GM23248 (cell line): ENCODE measurements around the gene ZCCHC17. TPM values are rescaled to one million over a fixed set of nuclear protein-coding genes. Genes with fewer than 3 reads are reported as not detected.

Source experiments
- DNase-seq: peaks from one replicate; pipeline ENCODE4 v3.0.0-alpha.2; 2015
- H2AFZ ChIP-seq: fragments of 200-600 bp; sonication (generic); 2 replicates; pipeline ENCODE4 v1.6.1; 2016; ENCODE audit warnings: antibody characterized with exemption
- H3F3A ChIP-seq: fragments of 200-600 bp; sonication (generic); 2 replicates; pipeline ENCODE4 v1.6.1; 2016; ENCODE audit warnings: mild to moderate bottlenecking, antibody characterized with exemption, mixed run types; ENCODE audit not compliant: insufficient read depth
- H3K27ac ChIP-seq: fragments of 200-600 bp; sonication (generic); 2 replicates; pipeline ENCODE4 v1.5.1; 2016; ENCODE audit warnings: mild to moderate bottlenecking
- H3K27me3 ChIP-seq: fragments of 200-600 bp; sonication (generic); replicated peaks from 2 replicates; pipeline ENCODE4 v1.6.1; 2016; ENCODE audit warnings: mild to moderate bottlenecking; ENCODE audit not compliant: insufficient read depth
- H3K36me3 ChIP-seq: fragments of 200-600 bp; sonication (generic); 2 replicates; pipeline ENCODE4 v1.6.1; 2016; ENCODE audit warnings: low read depth, mild to moderate bottlenecking
- H3K4me1 ChIP-seq: fragments of 200-600 bp; sonication (generic); 2 replicates; pipeline ENCODE4 v1.6.1; 2016; ENCODE audit warnings: mild to moderate bottlenecking; ENCODE audit not compliant: insufficient read depth
- H3K4me2 ChIP-seq: fragments of 200-600 bp; sonication (generic); one replicate; pipeline ENCODE4 v1.6.1; 2016; ENCODE audit warnings: mild to moderate bottlenecking; ENCODE audit not compliant: unreplicated experiment
- H3K4me3 ChIP-seq: fragments of 200-600 bp; sonication (generic); 2 replicates; pipeline ENCODE4 v1.5.1; 2016; ENCODE audit warnings: mild to moderate bottlenecking
- H3K79me2 ChIP-seq: fragments of 200-600 bp; sonication (generic); 2 replicates; pipeline ENCODE4 v1.6.1; 2016; ENCODE audit warnings: mild to moderate bottlenecking; ENCODE audit not compliant: insufficient read depth
- H3K9ac ChIP-seq: fragments of 200-600 bp; sonication (generic); 2 replicates; pipeline ENCODE4 v1.6.1; 2016; ENCODE audit warnings: mild to moderate bottlenecking
- H3K9me2 ChIP-seq: fragments of 200-600 bp; sonication (generic); 2 replicates; pipeline ENCODE4 v1.6.1; 2016; ENCODE audit warnings: mixed run types, mild to moderate bottlenecking, moderate library complexity; ENCODE audit not compliant: insufficient read depth
- H3K9me3 ChIP-seq: fragments of 200-600 bp; sonication (generic); one replicate; pipeline ENCODE4 v1.6.1; 2017; ENCODE audit warnings: low read depth
- H4K20me1 ChIP-seq: fragments of 200-600 bp; sonication (generic); 2 replicates; pipeline ENCODE4 v1.6.0; 2016; ENCODE audit not compliant: insufficient read depth
- EZH2 ChIP-seq: fragments of 200-600 bp; sonication (generic); IDR thresholded peaks from 2 replicates; pipeline ENCODE4 v1.6.1; 2018; ENCODE audit warnings: antibody characterized with exemption, mild to moderate bottlenecking; ENCODE audit not compliant: insufficient read depth, poor library complexity, severe bottlenecking
- EZH2phosphoT487 ChIP-seq: fragments of 200-600 bp; sonication (generic); IDR thresholded peaks from 2 replicates; pipeline ENCODE4 v1.6.1; 2018; ENCODE audit warnings: antibody characterized with exemption, moderate library complexity, mild to moderate bottlenecking, low read depth; ENCODE audit not compliant: insufficient read depth
- WGBS, 2 experiments: methylation state at CpG; one replicate each; pipeline ENCODE4 v1.1.6; 2015 to 2017; ENCODE audit warnings: low lambda C conversion rate in 2 of 2, low coverage in 1 of 2; ENCODE audit errors: missing lambda C conversion rate in 2 of 2; 5-methylcytosine and 5-hydroxymethylcytosine counted together
- in situ Hi-C: fragments of 300-500 bp; cut with MboI; formaldehyde crosslinking; loops from 2 replicates; pipeline ENCODE4 v1.15.0; 2020
- polyA plus RNA-seq: library from polyadenylated mRNA; unstranded; fragments of >200 nt; fragmentation: Nextera tagmentation; extraction: Ambion mirVana; gene quantifications from 2 replicates; pipeline ENCODE4 v1.2.1, GENCODE V29; 2016
- total RNA-seq: library from RNA; depleted of rRNA; stranded (reverse); fragments of >200 nt; shearing (Covaris generic); gene quantifications from 2 replicates; pipeline ENCODE4 v1.2.3, GENCODE V29; 2014

Gene ZCCHC17
- total and polyA plus RNA-seq, 2 experiments from 2014 or later = 34.8 to 65.6 TPM

DNA sequence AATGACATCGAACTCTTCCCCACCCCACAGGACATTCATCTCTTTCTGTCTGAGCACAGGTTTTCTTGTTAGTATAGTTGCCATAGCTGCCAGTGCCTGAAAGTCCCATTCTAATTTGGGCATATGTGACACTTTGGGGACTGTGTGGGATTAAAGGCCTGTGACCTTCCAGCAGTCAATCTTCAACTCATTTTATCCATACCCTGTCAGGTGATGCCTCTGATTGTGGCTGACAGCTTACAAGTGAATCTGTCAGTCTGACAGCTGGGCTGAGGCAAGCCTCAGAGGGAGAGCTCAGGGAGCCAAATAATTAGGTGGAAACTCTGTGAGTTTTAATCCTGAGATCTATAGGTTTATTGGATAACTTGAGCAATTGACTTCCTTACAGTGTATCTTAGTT is 29.6 kb downstream of the ZCCHC17 start:
- in situ Hi-C loops = no loop called here
- Histone ChIP-seq H4K20me1 (no peaks in the 10 kb centered on the region), H3K9me3 (no peaks in the 10 kb centered on the region), H3F3A (no peaks in the 10 kb centered on the region), H3K4me1 (no peaks in the 10 kb centered on the region; the same call in 1 of the 2 replicates), H2AFZ (no peak overlapping the region), H3K27me3 (no peaks in the 10 kb centered on the region), H3K9ac (no peak overlapping the region), H3K9me2 (no peaks in the 10 kb centered on the region), H3K27ac (no peak overlapping the region), H3K4me3 (no peak overlapping the region), H3K79me2 (no peaks in the 10 kb centered on the region), H3K4me2 (no peak overlapping the region), H3K36me3 (0 out of 2 replicates have a peak, but pooled peaks cover 8% of the 10 kb centered on the region)
- DNase-seq = no peak
- WGBS, 2 experiments = 96 to 100% methylated on average over 1 of the region's 1 CpG
- TF ChIP-seq EZH2 = no peak
- TF ChIP-seq EZH2phosphoT487 = no peak

DNA sequence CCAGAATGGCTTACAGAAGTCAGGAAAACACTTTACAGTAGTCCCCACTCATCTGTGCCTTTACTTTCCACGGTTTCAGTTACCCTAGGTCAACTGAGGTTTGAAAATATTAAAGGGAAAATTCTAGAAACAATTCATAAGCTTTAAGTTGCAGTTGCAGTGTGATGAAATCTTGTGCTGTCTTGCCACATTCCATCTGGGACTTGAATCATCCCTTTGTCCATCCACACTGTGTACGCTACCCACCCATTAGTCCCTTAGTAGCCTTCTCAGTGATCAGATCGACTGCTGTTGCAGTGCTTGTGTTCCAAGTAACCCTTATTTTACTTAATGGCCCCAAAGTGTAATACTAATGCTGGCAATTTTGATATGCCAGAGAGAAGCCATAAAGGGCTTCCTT is 30.5 kb downstream of the ZCCHC17 start:
- in situ Hi-C loops = no loop called here
- Histone ChIP-seq H3K4me1 (no peaks in the 10 kb centered on the region; the same call in 1 of the 2 replicates), H3K27me3 (no peaks in the 10 kb centered on the region), H3K4me3 (no peak overlapping the region), H3K9me2 (no peaks in the 10 kb centered on the region), H3K9me3 (no peaks in the 10 kb centered on the region), H3K36me3 (0 out of 2 replicates have a peak, but pooled peaks cover 8% of the 10 kb centered on the region), H4K20me1 (no peaks in the 10 kb centered on the region), H2AFZ (no peak overlapping the region), H3K27ac (no peak overlapping the region), H3K4me2 (no peak overlapping the region), H3F3A (no peaks in the 10 kb centered on the region), H3K79me2 (no peaks in the 10 kb centered on the region), H3K9ac (no peak overlapping the region)
- 96 to 97% methylated on average over 3 of the region's 3 CpGs for WGBS, 2 experiments
- TF ChIP-seq EZH2 (no peak), EZH2phosphoT487 (no peak)
- DNase-seq = peak; percentile 2

DNA sequence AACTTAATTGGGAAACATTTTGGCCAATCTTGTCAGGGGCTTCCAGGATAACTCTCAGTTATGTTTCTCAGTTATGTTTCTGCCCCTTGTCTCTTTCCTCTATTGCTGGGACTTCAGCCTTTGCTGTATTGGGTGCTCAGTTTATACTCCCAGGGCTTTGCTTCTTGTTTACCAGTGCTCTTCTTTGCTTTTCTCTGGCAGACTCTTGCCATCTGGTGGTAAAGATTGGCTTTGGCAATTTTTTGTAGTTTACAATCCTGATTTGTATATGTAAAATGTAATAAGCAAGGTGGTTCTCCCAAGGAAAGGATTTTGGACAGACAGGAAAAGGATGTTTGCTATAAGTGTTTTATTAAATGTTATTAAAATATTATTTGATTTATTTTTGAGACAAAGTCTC is 38.2 kb downstream of the ZCCHC17 start:
- Histone ChIP-seq H3F3A (no peaks in the 10 kb centered on the region), H3K4me3 (no peak overlapping the region), H3K4me2 (no peak overlapping the region), H3K9ac (no peak overlapping the region), H3K27ac (no peak overlapping the region), H3K4me1 (no peaks in the 10 kb centered on the region), H3K9me3 (no peaks in the 10 kb centered on the region), H2AFZ (no peak overlapping the region), H3K27me3 (no peaks in the 10 kb centered on the region), H3K9me2 (no peaks in the 10 kb centered on the region), H3K36me3 (0 out of 2 replicates have a peak, but pooled peaks cover 11% of the 10 kb centered on the region), H3K79me2 (no peaks in the 10 kb centered on the region), H4K20me1 (0 out of 2 replicates have a peak, but pooled peaks cover 4% of the 10 kb centered on the region)
- in situ Hi-C loops = no loop called here
- TF ChIP-seq EZH2phosphoT487 (no peak), EZH2 (no peak)
- peak; percentile 63 for DNase-seq

DNA sequence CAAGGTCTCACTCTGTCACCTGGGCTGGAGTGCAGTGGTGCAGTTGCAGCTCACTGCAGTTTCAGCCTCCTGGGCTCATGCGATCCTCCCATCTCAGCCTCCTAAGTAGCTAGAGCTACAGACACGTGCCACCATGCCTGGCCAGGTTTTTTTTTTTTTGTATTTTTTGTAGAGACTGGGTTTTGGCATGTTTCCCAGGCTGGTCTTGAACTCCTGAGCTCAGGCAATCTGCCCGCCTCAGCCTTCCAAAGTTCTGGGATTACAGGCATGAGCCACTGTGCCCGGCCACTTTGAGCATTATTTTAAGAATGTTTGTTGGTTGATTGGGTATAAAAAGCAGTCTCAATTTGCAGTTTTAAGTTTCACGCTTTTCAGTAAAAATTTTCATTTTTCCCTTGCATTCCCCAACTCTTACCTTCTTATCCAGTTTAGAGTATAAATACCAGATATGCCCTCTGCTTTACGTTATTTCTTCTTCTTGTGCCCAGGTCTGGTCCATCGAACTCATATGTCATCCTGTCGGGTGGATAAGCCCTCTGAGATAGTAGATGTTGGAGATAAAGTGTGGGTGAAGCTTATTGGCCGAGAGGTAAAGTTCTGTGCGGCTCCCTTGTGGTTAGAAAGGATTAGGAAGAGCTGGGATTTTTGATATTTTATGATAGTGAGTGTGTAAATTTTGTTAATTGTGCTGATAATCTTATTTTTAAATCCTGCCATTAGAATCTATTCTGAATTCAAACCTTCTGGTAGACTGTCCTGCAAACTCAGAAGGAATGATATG is 40.0 kb downstream of the ZCCHC17 start:
- H4K20me1 ChIP-seq = 0 out of 2 replicates have a peak, but pooled peaks cover 4% of the 10 kb centered on the region
- H3K4me1 ChIP-seq = no peaks in the 10 kb centered on the region
- H3K27ac ChIP-seq = no peak overlapping the region
- no peak overlapping the region for H3K4me2 ChIP-seq
- no peak overlapping the region for H2AFZ ChIP-seq
- no peak overlapping the region for H3K4me3 ChIP-seq
- H3K9ac ChIP-seq = no peak overlapping the region
- H3K27me3 ChIP-seq = no peaks in the 10 kb centered on the region
- 88 to 89% methylated on average over 10 of the region's 10 CpGs for WGBS, 2 experiments
- in situ Hi-C loops = no loop called here
- H3K79me2 ChIP-seq = no peaks in the 10 kb centered on the region
- H3F3A ChIP-seq = no peaks in the 10 kb centered on the region
- TF ChIP-seq EZH2 (no peak), EZH2phosphoT487 (no peak)
- no peaks in the 10 kb centered on the region for H3K9me3 ChIP-seq
- no peak for DNase-seq
- no peaks in the 10 kb centered on the region for H3K9me2 ChIP-seq
- H3K36me3 ChIP-seq = peaks cover 11% of the 10 kb centered on the region; the same call in 1 of the 2 replicates

DNA sequence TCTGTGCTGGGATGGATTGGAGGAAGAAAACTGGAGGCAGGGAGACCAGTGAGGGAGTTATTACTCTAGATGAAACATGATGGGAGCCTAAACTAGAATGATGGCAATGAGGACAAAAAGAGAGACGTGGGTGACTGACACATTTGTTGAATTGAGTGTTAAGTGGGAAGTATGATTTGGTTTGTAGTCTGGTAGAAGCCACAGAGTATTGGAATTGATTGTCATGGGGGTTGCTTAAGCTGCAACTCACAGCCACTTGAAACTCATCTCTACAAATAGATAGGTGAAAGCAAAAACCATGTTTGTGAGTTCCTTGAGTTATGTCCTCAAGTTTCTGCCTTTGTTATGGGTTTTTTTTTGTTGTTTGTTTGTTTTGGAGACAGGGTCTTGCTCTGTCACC is 47.7 kb downstream of the ZCCHC17 start:
- no peak overlapping the region for H3K9ac ChIP-seq
- DNase-seq = no peak
- no peak overlapping the region for H3K4me2 ChIP-seq
- no peaks in the 10 kb centered on the region for H3K79me2 ChIP-seq
- H2AFZ ChIP-seq = no peak overlapping the region
- no peak overlapping the region for H3K27ac ChIP-seq
- no peaks in the 10 kb centered on the region for H3K9me2 ChIP-seq
- TF ChIP-seq EZH2 (no peak), EZH2phosphoT487 (no peak)
- 0% methylated on average over 1 of the region's 1 CpG for WGBS, 2 experiments
- H3K4me3 ChIP-seq = no peak overlapping the region
- no peaks in the 10 kb centered on the region for H3F3A ChIP-seq
- H3K27me3 ChIP-seq = no peaks in the 10 kb centered on the region
- in situ Hi-C loops = no loop called here
- no peaks in the 10 kb centered on the region for H3K4me1 ChIP-seq
- peaks cover 9% of the 10 kb centered on the region for H3K36me3 ChIP-seq
- no peaks in the 10 kb centered on the region for H3K9me3 ChIP-seq
- H4K20me1 ChIP-seq = no peaks in the 10 kb centered on the region
